ENCODE measurements around the gene SH3BGR.

Gene SH3BGR

GRCh38 chr21:39441502-39442475 is 10.0 kb upstream of the SH3BGR start:
- no peaks in the 10 kb centered on the region for H3K27me3 ChIP-seq (ENCODE audit: control insufficient read depth, insufficient read depth, low read length)
- no peaks in the 10 kb centered on the region for H3K9me3 ChIP-seq (ENCODE audit: control insufficient read depth, insufficient read depth, low read depth, low read length)
- no peak overlapping the region for H3K9ac ChIP-seq (ENCODE audit: low read length)
- no peak overlapping the region for H3K27ac ChIP-seq (ENCODE audit: low read depth, low read length)
- peaks cover 19% of the 10 kb centered on the region; the same call in 1 of the 2 replicates for H3K4me1 ChIP-seq (ENCODE audit: control insufficient read depth, insufficient read depth, low read length)
- no peaks in the 10 kb centered on the region for H3K36me3 ChIP-seq (ENCODE audit: control insufficient read depth, insufficient read depth, low read length)
- H3K4me3 ChIP-seq (ENCODE audit: low read depth, low read length), result no peak overlapping the region

DNA sequence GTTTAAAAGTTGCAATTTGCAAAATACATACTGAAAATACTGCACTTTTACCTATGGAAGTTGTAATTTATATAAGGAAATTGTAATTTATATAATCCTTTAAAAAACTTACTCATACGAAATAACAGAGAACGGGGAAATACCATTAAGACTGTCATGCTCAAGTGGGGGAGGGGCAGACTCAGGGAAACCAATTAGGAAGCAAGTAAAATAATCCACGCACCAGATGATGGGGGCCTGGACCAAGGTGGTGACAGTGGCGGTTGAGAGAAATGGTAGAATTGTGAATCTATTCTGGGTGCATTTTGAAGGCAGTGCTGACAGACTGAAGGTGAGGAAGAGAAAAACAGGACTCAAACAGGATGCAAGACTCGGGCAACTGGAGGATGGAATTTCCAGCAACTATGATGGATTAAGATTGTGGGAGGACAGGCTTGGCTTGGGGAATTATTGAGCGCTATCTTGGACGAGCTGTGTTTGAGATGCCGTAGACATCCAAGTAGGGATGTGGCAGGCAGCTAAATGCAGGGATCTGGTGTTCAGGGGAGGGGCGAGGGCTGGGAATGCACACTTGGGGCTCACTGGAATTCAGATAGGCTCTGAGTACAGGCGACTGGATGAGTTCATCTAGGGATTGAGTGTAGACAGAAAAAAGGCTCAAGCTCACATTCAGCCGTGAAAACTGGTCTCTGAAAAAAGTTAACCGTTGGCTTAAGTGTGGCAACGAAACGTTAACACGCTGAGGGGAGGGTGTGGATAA is 7.2 kb upstream of the SH3BGR start:
- no peaks in the 10 kb centered on the region for H3K9me3 ChIP-seq (ENCODE audit: control insufficient read depth, insufficient read depth, low read depth, low read length)
- H3K9ac ChIP-seq (ENCODE audit: low read length), result peak overlapping the region; percentile 73
- H3K4me3 ChIP-seq (ENCODE audit: low read depth, low read length), result peak overlapping the region; percentile 92
- H3K27me3 ChIP-seq (ENCODE audit: control insufficient read depth, insufficient read depth, low read length), result no peaks in the 10 kb centered on the region
- H3K36me3 ChIP-seq (ENCODE audit: control insufficient read depth, insufficient read depth, low read length), result no peaks in the 10 kb centered on the region
- no peak overlapping the region; the same call in 1 of the 2 replicates for H3K27ac ChIP-seq (ENCODE audit: low read depth, low read length)
- peaks cover 20% of the 10 kb centered on the region; the same call in 1 of the 2 replicates for H3K4me1 ChIP-seq (ENCODE audit: control insufficient read depth, insufficient read depth, low read length)

- no peak within 1 kb of the TSS; the same call in 1 of the 2 replicates for H3K27ac ChIP-seq (ENCODE audit: low read depth, low read length)
These were observed 6.2 kb upstream of the SH3BGR start, which contains the start of gene LCA5L for GRCh38 chr21:39445321-39446269. Gene LCA5L, minus strand, starts transcription at chr21:39445778. Its CDS starts 17,285 bp downstream, at chr21:39428493.

DNA sequence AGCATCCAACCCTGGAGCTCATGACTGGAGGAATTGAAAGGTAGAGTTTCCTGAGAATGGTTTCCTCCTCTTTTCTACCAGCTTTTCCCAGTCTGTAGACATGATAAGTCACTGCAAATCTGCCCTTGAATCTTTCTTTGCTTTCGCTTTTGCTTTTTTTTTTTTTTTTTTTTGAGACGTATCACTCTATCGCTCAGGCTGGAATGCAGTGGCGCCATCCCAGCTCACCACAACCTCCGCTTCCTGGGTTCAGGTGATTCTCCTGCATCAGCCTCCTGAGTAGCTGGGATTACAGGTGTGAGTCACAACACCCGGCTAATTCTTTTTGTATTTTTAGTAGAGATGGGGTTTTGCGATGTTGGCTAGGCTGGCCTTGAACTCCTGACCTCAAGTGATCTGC is 4.5 kb upstream of the SH3BGR start:
- Histone ChIP-seq H3K9ac (ENCODE audit: low read length) (no peak overlapping the region), H3K4me1 (ENCODE audit: control insufficient read depth, insufficient read depth, low read length) (peaks cover 28% of the 10 kb centered on the region), H3K4me3 (ENCODE audit: low read depth, low read length) (no peak overlapping the region), H3K36me3 (ENCODE audit: control insufficient read depth, insufficient read depth, low read length) (no peaks in the 10 kb centered on the region), H3K27me3 (ENCODE audit: control insufficient read depth, insufficient read depth, low read length) (no peaks in the 10 kb centered on the region), H3K27ac (ENCODE audit: low read depth, low read length) (no peak overlapping the region), H3K9me3 (ENCODE audit: control insufficient read depth, insufficient read depth, low read depth, low read length) (no peaks in the 10 kb centered on the region)

More at GRCh38 chr21:39445321-39446269, 6.2 kb upstream of the SH3BGR start, which contains the start of gene LCA5L:
- Histone ChIP-seq H3K27me3 (ENCODE audit: control insufficient read depth, insufficient read depth, low read length) (no peaks in the 10 kb centered on the region), H3K9ac (ENCODE audit: low read length) (peak within 1 kb of the TSS; percentile 73), H3K4me1 (ENCODE audit: control insufficient read depth, insufficient read depth, low read length) (peaks cover 25% of the 10 kb centered on the region), H3K9me3 (ENCODE audit: control insufficient read depth, insufficient read depth, low read depth, low read length) (no peaks in the 10 kb centered on the region), H3K4me3 (ENCODE audit: low read depth, low read length) (peak within 1 kb of the TSS; percentile 92), H3K36me3 (ENCODE audit: control insufficient read depth, insufficient read depth, low read length) (no peaks in the 10 kb centered on the region)

DNA sequence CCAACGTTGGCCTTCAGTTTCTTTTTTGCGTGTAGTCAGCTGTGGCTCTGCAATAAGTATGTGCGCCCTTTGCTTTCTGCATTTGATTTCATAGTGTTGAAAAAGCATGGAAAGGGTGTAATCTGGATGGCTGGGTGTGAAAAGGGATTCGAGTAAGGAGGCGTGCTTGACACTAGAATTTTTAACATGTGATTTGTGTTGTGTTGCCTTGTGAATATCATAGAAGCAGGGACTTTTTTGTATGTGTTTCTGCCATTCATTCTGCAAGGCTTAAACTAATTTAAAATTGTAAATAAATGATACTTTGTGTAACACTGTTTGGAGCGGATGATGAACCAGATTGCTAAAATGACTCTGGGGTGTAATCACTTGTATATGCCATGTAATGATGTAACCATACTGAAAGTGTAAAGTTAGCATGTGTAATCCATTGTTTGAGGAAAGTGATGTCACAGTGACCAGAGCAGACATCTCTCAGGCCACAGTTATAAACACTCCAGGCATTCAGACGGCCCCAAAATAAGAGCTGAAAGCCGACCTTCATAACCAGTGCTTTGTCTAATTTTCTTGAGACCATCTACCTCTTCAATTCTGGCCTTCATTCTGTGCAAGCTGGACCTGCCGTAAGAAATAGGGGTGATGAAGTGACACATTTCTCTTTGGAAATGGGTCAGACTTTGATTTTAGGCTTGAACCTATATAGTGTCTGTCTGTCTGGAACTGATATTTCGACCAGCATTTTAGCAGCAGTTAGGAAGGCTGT is 618 bp downstream of the SH3BGR start:
- no peak overlapping the region for H3K27ac ChIP-seq (ENCODE audit: low read depth, low read length)
- no peaks in the 10 kb centered on the region for H3K36me3 ChIP-seq (ENCODE audit: control insufficient read depth, insufficient read depth, low read length)
- H3K9me3 ChIP-seq (ENCODE audit: control insufficient read depth, insufficient read depth, low read depth, low read length), result no peaks in the 10 kb centered on the region
- no peaks in the 10 kb centered on the region for H3K27me3 ChIP-seq (ENCODE audit: control insufficient read depth, insufficient read depth, low read length)
- peak overlapping the region; percentile 53 for H3K9ac ChIP-seq (ENCODE audit: low read length)
- peaks cover 18% of the 10 kb centered on the region for H3K4me1 ChIP-seq (ENCODE audit: control insufficient read depth, insufficient read depth, low read length)
- peak overlapping the region; percentile 55 for H3K4me3 ChIP-seq (ENCODE audit: low read depth, low read length)

DNA sequence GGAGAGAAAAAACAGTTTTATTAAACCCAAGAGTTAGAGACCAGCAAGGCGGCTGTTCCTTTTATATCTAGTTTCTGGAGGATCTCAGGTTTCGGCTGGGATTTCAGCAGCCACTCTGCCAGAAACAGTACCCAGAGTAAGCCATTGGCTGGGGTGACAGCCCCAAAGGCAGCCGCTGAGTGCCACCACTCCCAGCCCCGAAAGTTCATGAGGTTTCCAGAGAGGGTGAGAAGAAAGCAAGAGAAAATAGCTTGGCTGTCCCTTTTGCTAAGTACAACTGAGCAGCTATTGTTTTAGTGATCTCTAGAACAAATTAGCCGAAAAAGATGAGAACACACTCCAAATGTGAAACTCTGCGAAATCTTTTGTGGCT is 1.2 kb downstream of the SH3BGR start:
- H3K9ac ChIP-seq (ENCODE audit: low read length), result peak overlapping the region; percentile 31
- H3K4me3 ChIP-seq (ENCODE audit: low read depth, low read length), result peak overlapping the region; percentile 55; the same call in 1 of the 2 replicates
- H3K4me1 ChIP-seq (ENCODE audit: control insufficient read depth, insufficient read depth, low read length), result peaks cover 18% of the 10 kb centered on the region
- no peaks in the 10 kb centered on the region for H3K27me3 ChIP-seq (ENCODE audit: control insufficient read depth, insufficient read depth, low read length)
- H3K27ac ChIP-seq (ENCODE audit: low read depth, low read length), result no peak overlapping the region
- no peaks in the 10 kb centered on the region for H3K36me3 ChIP-seq (ENCODE audit: control insufficient read depth, insufficient read depth, low read length)
- no peaks in the 10 kb centered on the region for H3K9me3 ChIP-seq (ENCODE audit: control insufficient read depth, insufficient read depth, low read depth, low read length)

DNA sequence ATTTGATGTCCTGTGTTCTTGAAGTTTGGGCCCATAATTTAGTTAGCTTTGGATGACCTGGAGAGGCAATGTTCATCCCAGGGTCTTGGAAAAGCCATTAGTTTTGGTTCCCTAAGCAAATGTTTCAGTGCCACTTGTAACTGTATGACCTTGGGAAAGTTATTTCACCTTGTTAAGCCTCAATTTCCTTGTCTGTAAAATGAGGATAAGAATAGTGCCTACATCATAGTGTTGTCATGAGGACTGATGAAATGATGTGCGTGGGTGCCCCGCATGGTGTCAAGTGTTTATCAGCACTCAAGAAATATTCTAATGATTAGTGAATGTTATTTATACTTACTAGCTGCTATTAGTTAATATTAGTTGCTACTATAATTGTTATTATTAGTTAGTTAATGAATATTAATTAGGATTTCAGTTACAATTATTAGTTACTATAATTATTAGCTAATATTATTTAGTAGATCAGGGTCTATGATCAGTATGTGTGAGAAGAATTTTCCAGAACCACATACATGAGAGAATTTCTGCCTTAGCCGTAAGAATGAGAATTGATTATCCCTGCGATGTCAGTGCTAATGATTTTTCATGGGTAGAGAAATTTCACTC is 1.9 kb downstream of the SH3BGR start:
- Histone ChIP-seq H3K9me3 (ENCODE audit: control insufficient read depth, insufficient read depth, low read depth, low read length) (no peaks in the 10 kb centered on the region), H3K36me3 (ENCODE audit: control insufficient read depth, insufficient read depth, low read length) (no peaks in the 10 kb centered on the region), H3K9ac (ENCODE audit: low read length) (no peak overlapping the region), H3K4me1 (ENCODE audit: control insufficient read depth, insufficient read depth, low read length) (peaks cover 18% of the 10 kb centered on the region), H3K4me3 (ENCODE audit: low read depth, low read length) (no peak overlapping the region), H3K27me3 (ENCODE audit: control insufficient read depth, insufficient read depth, low read length) (no peaks in the 10 kb centered on the region), H3K27ac (ENCODE audit: low read depth, low read length) (no peak overlapping the region)

DNA sequence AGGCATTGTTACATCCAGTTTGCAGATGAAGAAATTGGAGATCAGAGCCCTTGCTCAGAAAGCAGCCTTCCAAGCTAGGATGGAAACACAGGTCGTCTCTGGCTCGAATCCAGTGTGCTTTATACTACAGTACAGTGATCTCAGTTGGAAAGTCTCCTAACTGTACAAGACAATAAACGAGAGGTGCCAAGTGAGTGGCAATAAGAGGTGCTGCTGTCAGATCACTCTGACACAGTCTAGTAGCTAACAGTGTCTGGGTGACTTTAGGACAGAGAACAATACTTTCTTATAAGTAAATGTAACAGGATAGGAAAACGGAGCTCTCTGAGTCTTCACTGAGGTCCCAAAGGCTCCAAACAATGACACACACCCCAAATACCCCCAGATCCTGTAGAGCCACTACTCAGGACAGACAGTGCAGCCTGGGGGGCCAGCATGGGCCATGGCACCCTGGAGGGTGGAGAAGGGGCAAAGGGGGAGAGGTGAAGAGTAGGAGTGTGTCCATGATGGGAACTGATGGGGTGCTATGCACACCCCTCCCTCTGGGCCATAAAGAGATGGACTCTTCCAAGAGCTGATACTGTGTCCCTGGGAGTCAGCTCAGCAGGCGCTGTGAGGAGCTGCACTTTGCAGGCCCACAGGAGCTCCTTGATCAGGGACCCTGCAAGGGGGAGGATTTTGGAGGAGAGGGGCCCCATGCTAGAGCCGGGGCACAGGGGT is 3.3 kb downstream of the SH3BGR start:
- H3K4me3 ChIP-seq (ENCODE audit: low read depth, low read length), result no peak overlapping the region
- H3K27ac ChIP-seq (ENCODE audit: low read depth, low read length), result no peak overlapping the region
- no peaks in the 10 kb centered on the region for H3K27me3 ChIP-seq (ENCODE audit: control insufficient read depth, insufficient read depth, low read length)
- no peak overlapping the region for H3K9ac ChIP-seq (ENCODE audit: low read length)
- H3K9me3 ChIP-seq (ENCODE audit: control insufficient read depth, insufficient read depth, low read depth, low read length), result no peaks in the 10 kb centered on the region
- H3K4me1 ChIP-seq (ENCODE audit: control insufficient read depth, insufficient read depth, low read length), result peaks cover 18% of the 10 kb centered on the region
- H3K36me3 ChIP-seq (ENCODE audit: control insufficient read depth, insufficient read depth, low read length), result no peaks in the 10 kb centered on the region

DNA sequence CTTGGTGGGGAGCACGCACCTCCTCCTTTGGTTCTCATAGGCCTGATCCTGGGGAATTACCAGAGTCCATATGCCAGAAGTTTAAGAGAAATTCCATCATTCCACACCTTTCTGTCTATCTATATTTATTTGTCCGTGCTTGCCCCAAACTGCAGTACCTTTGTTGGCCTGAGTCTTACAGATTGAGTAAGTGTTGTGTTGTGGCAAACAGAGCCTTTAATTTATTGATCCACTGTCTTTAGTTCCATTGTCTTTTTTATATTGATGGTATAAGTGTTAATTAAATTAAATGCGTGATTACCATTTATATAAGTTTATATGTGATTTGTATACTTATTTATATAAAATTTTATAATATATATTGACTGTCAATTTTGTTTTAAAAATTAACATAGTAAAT is 4.9 kb downstream of the SH3BGR start:
- Histone ChIP-seq H3K27me3 (ENCODE audit: control insufficient read depth, insufficient read depth, low read length) (no peaks in the 10 kb centered on the region), H3K27ac (ENCODE audit: low read depth, low read length) (no peak overlapping the region), H3K4me1 (ENCODE audit: control insufficient read depth, insufficient read depth, low read length) (peaks cover 5% of the 10 kb centered on the region; the same call in 1 of the 2 replicates), H3K36me3 (ENCODE audit: control insufficient read depth, insufficient read depth, low read length) (no peaks in the 10 kb centered on the region), H3K9ac (ENCODE audit: low read length) (no peak overlapping the region), H3K9me3 (ENCODE audit: control insufficient read depth, insufficient read depth, low read depth, low read length) (no peaks in the 10 kb centered on the region), H3K4me3 (ENCODE audit: low read depth, low read length) (no peak overlapping the region)

Data from HUES6 (cell line).